ENCODE results near the gene TRAPPC12.
"Not testable (repeated sequence)": the region's sequence is repeated elsewhere in the genome, so short reads cannot be mapped to it uniquely, and the experiment has no call there.

Gene TRAPPC12

DNA sequence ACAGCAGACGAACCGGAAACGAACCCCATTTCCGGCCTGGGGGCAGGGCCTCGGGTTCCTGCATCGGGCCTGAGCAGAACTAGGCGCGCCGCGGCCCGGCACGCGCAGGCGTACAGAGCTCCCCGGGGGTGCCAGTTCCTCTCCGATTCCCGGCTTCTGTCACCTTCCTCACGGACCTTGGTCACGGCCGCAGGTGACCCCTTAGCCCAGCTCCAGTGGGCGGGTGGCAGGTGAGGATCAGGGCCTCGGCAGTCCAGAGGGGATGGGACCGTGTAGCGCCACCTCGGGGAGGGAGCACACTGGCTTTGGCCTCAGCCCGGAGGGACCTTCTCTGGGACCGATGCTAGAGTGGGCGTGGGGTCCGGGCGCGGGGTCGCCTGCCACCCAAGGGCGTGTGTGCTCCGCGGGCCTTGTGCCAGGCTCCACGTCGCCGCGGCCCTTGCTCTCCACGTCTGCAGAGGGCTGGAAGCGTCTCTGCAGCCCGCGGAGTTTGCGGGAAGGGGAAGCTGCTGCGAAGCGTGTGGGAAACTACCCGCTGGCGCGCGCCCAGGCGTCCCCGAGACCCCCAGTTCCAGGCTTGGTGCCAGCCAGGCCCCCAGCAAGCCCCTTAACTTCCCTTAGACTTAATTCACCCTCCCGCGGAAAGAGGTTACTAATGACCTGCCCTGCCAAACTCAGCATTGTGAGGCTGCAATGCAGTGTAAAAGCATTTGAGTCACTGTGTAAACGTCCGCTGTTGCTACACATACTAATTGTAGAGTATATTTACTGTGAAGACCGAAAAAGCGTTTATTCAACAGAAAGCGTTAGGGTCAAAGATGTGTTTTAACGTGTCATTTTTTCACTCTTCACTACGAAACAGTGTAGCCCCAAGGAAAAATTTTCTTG lies at the start of gene TRAPPC12:
Gene TRAPPC12 (plus strand): TSS at position 48 of the 888 bp plus-strand sequence. CDS start 7,930 bp downstream, outside the sequence.
- DNase-seq, result peak; percentile 97

- no peak for DNase-seq
Measured at GRCh38 chr2:3332133-3332532, 47.4 kb upstream of the TRAPPC12 start.

DNA sequence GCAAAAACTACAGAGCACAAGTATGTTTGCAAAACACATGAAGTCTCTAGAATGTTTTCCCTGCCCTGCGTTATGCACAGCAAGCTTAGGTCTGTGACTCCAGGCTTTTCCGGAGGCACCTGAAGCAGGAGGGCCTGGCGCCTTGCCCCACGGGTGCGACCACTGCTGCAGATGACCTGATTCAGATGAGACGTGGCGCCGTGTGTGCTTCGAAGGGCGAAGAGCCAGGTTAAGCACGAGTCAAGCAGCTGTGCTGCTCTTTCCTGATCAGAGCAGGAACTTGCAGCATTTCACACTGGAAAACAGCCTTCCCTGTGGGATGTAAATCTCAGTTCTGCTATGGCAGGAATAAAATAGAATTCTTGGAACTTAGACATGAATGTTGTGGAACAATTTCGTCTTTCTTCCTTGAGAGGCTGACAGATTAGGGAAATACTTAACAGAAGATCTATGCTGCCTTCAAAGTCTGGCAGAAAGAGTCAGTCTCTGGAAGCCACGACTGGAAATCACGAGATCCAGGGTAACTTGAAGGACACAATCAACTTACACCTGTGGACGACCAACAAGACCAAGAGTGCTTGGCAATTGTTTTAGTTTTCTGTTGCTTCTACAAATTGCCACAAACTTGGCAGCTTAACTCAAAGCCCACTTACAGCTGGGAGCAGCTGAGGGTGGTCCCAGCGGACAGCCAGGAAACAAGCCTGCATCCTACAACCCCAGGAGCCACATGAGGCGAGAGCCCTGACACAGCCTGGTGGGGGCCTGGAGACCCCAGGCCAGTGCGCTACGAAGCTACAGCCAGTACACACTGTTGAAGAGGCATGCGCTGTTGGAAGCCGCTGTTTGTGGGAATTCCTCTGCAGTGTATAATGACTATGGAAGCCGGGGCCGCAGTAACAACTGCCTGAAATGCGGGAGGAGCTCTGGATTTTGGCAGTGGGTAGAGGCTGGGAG lies 44.8 kb upstream of the TRAPPC12 start:
- no peak for DNase-seq

GRCh38 chr2:3336844-3337243 lies 42.6 kb upstream of the TRAPPC12 start:
- DNase-seq, result no peak

- DNase-seq, result no peak
Measured at GRCh38 chr2:3338340-3338739, 41.2 kb upstream of the TRAPPC12 start.

DNA sequence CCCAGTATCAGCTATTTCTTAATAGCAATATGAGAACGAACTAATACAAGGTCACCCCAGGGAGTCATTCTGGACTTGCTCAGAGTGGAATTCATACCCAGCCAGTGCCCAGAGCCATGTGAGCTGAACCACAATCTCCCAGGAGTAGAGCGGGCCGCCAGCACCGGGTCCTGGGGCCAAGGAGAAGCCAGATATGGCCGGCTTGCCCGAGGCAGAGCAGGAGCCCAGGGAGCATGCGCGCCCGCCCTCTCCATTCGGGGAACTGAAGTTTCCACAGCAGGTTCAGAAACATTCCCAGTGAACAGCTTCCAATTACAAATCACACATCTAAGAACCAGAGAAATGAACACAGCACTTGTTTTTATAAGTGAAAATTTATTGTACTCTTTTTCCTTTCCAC lies 39.4 kb upstream of the TRAPPC12 start:
- no peak for DNase-seq

DNA sequence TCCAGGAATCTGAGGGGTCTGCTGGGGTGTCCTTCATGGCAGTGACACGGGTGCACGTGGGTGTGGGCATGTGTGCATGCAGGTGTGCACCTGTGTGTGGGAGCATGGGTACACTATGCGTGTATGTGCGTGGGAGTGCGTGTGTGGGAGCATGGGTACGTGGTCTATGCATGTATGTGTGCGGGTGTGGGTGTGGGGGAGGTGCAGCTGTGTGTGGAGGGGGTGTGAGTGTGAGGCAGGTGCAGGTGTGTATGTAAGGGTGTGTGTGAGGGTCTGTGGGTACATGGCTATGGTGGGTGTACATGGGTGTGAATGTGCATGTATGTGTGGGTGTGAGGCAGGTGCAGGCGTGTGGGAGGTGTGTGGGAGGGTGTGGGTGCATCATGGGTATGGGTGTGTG lies 38.2 kb upstream of the TRAPPC12 start:
- DNase-seq, result no peak

GRCh38 chr2:3342324-3342723 lies 37.2 kb upstream of the TRAPPC12 start:
- no peak for DNase-seq

GRCh38 chr2:3343012-3343411 lies 36.5 kb upstream of the TRAPPC12 start:
- no peak for DNase-seq

DNA sequence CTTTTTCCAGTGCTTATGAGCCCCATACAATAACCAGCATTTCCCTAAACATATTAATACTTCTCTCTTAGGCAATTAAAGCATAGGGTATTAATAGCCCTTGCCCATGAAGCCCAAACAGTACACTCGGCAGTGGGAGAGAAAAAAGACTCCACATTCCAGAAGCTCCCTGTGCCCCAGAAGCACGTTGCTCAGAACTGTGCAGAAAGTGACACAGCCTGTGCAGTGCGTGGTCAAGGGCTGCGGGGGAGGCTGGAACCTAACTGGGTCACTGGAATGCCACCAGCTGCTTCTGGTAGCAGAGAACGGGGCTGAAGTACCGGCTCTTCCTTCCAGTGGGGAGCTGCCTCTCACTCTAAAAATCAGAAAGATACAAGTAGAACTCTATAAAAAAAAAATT lies 34.6 kb upstream of the TRAPPC12 start:
- DNase-seq, result no peak

GRCh38 chr2:3345621-3346020 lies 33.9 kb upstream of the TRAPPC12 start:
- DNase-seq, result no peak

DNA sequence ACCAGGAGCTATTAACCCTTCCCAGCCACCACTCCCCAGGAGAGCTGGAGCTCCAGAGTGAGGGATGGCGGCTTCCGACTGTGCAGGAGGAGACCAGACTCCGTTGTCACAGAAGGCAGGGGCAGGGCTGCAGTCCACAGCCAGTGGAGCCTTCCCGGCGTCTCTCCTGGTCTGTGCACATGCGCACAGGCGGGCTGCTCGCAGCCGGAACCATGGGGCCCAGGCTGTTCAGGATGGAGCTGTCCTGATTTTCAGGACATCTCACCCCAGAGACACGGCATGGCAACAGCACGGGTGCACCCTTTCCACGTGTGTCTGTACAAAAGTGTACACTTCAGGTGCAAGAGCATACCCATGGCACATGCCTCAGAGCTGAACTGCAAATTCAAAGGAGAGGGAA lies 30.7 kb upstream of the TRAPPC12 start:
- no peak for DNase-seq

- no peak for DNase-seq
Measured at GRCh38 chr2:3349211-3349693, 30.2 kb upstream of the TRAPPC12 start.

DNA sequence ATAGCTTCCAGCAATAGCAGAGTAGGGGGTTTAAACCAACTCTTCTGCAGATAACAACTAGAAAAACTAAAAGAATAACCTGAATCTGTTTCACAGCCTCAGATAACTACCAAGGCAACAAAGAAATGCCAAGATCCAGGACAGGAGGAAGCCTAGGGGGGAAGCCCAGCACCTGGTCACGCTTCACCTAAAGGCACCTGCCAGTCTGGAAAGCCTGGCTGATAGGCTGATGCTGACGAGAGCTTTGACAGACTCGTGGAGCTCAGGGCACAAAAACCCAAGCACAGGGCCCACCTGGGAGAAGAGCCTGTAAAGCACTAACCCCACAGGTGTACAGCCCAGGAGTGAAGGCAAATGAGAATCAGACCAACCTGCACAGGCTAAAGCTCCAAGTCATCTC lies 24.5 kb upstream of the TRAPPC12 start:
- no peak for DNase-seq

GRCh38 chr2:3355951-3356569 lies 23.4 kb upstream of the TRAPPC12 start:
- no peak for DNase-seq

DNA sequence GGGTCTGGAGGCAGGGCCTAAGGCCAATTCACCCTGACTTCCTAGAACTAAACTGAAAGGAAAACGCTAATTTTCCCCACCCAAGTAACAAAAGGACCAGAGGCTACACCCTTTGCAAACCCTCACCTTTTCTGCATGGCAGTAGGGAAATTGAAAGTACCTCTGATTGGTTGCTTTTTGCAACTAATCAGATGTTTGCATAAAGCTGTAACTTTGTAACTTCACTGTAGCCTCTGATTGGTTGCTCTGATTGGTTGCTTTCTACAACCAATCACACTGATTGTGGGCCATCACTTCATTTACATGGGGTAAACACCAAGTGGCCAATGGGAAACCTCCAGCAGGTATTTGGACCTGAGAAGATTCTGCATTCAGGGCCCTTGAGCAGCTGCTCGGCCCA lies 22.7 kb upstream of the TRAPPC12 start:
- DNase-seq, result no peak

DNA sequence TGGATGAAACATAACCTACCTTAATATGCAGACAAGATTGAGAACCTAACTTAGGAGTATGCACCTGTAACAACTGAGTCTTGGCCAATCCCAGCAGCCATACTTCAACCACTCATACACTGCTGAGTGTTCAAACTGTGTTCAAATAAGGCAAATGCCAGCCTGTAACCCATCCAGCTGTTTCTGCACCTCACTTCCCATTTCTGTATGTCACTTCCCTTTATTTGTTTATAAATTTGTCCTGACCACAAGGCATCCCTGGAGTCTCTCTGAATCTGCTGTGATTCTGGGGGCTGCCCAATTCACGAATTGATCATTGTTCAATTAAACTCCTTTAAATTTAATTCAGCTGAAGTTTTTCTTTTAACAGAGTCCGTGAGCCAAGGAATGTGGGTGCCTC lies 22.0 kb upstream of the TRAPPC12 start:
- not testable (repeated sequence) for DNase-seq

GRCh38 chr2:3357926-3358325 lies 21.6 kb upstream of the TRAPPC12 start:
- no peak for DNase-seq

GRCh38 chr2:3361518-3362389 lies 17.7 kb upstream of the TRAPPC12 start:
- DNase-seq, result no peak

DNA sequence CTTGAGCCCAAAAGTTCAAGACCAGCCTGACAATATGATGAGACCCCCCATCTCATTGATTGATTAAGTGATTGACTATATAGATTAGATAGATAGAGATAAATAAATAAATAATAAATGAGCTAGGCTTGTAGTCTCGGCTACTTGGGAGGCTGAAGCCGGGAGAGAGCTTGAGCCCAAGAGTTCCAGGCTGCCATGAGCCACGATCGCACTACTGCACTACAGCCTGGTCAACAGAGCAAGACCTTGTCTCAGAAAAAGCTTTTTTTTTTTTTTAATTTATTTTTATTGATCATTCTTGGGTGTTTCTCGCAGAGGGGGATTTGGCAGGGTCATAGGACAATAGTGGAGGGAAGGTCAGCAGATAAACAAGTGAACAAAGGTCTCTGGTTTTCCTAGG lies 14.3 kb upstream of the TRAPPC12 start:
- DNase-seq, result no peak

DNA sequence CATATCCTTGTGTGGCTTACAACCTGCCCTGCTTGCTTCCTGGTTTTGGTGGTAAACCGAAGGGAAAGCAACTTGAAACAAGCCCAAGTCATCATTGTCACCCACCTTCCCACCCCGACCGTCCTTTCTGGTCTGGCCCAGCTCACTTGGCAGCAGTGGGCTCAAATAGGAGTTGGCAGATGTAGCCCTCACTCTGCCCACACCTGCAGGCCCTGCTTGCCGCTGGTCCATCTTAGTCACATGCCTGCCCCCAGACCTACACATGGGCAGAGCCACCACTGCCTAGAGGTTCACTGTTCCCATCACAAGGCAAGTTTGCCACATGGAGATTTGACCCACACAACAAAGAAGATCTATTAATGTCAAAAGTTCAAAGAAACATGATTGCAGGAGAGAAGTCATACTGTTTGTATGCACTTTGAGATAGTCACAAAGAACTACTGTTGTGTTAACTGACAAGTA lies 11.2 kb upstream of the TRAPPC12 start:
- no peak for DNase-seq
